Testis (tissue), 2 donors: ENCODE results near the gene PACSIN2.

Source experiments
- CTCF ChIP-seq, 3 experiments: fragments of 450-650 bp in 2 of 3; fragments of 200-600 bp in 1 of 3; sonication (generic) in 1 of 3; IDR thresholded peaks; one replicate each; pipeline ENCODE4 v1.5.1; 2016 to 2019; ENCODE audit warnings: antibody characterized with exemption in 3 of 3, mild to moderate bottlenecking in 2 of 3, moderate library complexity in 1 of 3
- POLR2A ChIP-seq: fragments of 450-650 bp; IDR thresholded peaks from one replicate; pipeline ENCODE4 v1.6.1; 2017; ENCODE audit warnings: antibody characterized with exemption, mild to moderate bottlenecking, moderate library complexity

GRCh38 chr22:43006016-43006505, 8.9 kb downstream of the PACSIN2 start:
- TF ChIP-seq CTCF (IDR thresholded peaks at IDR 0.05) (no peak), POLR2A (no peak)
